Stimulated activated CD8-positive, alpha-beta memory T cell treated with anti-CD3 and anti-CD28 coated beads, Interleukin-12 subunit alpha, Interleukin-12 subunit beta, amount 100 ng/mL, for 24 hours (primary cell): Measurements from ENCODE around the gene SOCS2.
A peak's percentile ranks its signal among the peaks of the same experiment; 100 is the strongest.

ENCODE experiments used
- DNase-seq: peaks from one replicate; pipeline ENCODE4 v3.0.0-alpha.2; 2020; ENCODE audit errors: extremely low read depth

SOCS2 gene

DNA sequence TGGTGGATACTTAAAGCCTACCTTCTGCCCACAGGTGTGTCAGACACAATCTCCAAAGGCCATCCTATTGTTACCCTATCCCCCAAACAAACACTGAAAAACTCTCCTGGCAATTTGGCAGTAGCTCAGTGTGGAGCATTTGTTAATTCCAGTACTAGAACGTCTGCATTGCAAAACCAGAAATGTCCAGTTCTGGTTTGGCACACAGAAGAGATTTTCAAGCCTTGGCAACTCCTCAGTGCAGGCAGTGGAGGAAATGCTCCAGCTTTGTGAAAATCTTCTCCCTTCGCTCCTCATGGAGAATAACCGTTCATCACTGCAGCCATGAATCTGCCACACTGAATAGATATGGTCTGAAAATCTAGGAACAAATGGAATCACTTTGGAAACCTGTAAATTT lies 5.3 kb upstream of the SOCS2 start:
- no peak for DNase-seq

DNA sequence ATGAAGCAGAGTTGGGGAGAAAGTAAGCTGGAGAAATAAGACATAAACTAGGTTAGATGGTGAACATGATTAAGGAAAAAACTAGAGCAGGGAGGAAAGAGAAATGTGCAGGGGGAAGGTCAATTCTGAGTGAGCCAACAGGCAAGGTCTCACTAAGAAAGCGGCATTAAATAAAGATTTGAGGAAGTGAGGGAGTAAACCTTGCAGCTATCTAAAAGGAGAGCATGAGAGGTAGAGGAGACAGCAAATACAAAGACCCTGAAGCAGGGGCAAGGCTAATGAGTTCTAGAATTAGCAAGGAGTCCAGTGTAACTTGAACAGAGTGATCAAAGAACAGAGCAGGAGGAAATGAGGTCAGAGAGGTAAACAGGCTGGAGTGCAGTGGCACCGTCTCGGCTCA lies 4.4 kb upstream of the SOCS2 start:
- no peak for DNase-seq

DNA sequence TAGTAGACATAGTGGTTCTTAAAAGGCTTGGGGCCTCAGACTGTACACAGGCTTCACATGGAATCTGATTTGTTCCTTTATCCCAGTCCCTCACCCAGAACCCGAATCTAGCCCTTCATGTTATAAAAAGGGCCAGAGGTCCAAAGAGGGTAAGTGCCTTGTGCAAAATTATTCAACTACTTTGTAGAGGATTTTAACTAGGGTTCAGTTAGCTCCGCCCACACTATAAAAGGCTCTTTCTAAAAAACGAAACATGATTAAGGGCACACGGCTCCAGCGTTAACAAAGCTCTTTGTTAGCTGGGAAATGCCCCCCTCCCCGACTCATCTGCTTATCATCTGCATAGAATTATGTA lies 3.2 kb upstream of the SOCS2 start:
- no peak for DNase-seq

DNA sequence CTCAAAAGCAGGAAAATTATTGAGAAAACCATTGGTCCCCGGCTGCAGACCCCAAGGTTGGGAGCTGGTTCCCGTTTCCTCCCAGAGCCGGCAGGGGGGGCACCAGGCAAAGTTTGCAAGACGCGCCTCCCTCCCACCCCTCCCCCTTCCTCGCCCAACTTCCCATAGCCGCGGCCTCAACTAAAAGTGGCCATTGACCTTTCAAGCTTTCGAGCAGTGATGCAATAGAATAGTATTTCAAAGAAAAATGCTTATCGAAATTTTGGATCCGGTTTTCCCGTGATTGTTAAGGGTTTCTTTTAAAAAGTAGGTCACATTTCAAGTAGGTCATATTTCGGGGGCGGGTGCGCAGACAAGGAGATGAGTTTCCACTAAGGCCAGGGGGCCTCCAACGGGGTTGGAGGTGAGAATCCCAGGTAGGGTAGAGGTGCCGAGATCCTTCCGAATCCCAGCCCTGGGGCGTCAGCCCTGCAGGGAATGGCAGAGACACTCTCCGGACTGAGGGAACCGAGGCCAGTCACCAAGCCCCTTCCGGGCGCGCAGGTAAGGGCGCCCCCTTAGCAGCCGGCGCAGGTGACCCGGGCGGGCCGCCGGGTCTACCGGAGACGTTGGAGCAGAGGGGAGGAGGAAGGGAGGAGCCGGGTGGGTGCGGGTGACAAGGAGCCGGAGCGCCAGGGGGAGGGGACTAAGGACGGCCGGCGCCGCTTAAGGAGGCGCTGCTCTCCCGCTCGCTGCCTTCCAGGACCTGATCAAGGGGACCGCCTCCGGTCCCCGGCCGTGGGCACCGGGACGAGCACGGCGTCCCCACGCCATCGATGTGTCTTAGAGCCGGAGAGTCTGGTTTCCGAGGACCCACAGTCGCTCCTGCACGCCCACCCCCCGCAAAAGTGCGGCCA lies 2.6 kb upstream of the SOCS2 start:
- no peak for DNase-seq

DNA sequence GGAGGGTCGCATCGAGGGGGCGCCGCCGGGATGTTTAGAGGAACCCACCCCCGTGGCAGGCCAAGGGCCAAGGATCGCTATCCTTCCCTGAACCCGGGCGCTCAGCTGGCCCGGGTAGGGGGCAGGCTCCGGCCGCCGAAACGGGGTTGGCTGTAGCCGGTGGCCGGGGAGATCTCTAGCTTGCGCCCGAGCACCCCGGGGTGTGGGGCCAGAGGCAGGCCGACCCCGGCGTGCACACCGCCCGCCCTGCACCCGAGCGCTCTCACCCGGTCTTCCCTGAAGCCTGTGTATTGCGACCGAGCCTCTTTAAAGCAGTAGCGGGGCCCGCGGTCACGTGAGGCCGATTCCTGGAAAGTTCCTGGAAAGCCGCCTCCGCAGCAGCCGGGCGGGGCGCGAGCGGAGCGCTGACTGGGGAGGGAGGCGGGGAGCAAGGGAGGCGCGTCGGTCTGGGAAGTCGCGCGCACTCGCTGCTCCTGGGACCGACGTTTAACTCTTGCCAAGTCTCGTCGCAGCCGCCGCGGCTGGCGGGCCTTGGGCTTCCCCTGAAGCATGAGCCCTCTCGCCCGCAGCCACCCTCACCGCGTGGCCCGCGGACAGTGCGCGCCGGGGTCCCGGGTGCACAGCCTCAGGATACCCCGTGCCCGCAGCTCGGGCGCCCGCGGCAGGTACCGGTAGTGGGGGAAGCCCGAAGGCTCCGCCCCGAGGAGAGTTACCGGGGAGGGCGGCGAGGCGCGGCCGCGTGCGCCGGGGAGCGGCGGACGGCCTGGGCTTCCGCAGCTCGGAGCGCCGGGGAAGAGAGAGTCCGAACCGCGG lies 1.7 kb upstream of the SOCS2 start:
- DNase-seq = peak; percentile 74

DNA sequence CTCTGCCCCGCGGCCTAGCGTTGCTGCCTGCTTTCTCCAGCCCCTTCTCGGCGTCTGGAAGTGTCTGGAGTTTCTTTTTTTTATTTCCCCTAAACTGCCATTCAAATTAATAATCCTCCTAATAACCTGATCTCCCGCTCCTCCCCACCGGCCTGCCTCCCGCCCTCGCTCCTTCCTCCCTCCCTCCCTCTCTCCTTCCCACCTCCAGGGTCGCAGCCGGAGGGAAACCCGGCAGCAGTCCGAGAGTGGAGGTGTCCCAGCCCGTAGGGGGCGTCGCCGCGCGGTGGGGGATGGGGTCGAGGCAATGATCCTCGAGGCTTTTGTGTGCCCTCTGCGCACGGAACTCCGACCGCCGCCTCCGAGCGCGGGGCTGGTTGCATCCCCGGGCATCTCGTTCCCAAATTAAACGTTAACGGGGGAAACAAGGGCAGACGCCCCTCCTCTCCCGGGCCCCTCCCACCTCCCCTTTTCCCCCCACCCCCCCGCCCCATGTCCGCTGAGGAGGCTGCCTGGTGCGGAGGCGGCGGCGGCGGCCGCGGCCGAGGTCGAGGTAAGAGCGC lies 1.0 kb upstream of the SOCS2 start:
- DNase-seq = no peak

DNA sequence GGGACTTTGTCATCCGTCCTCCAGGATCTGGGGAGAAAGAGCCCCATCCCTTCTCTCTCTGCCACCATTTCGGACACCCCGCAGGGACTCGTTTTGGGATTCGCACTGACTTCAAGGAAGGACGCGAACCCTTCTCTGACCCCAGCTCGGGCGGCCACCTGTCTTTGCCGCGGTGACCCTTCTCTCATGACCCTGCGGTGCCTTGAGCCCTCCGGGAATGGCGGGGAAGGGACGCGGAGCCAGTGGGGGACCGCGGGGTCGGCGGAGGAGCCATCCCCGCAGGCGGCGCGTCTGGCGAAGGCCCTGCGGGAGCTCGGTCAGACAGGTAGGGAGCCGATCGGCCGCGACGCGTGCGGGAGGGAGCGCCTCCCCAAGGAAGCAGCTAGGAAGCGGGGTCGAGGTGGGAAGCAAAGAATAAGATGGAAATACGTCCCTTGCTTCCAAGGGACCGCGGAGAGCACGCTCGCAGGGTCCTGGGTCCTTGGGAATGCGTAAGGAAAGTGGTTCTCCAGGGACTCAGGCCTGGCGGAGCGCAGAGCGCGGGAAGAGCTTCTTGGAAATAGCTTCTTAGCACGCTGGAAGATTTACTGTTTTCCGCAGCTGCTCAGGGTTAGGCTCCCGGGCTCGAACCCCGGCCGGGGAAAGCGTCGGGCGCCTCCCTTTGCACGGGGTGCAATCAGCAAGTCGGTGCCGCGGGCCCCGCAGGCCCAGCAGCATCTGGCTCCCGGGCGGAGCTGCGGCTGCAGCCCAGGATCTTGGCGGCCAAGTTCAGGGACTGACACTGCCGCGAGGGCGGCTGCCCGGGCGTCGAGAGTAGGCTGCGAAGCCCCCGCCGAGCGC lies 457 bp downstream of the SOCS2 start:
- no peak for DNase-seq

DNA sequence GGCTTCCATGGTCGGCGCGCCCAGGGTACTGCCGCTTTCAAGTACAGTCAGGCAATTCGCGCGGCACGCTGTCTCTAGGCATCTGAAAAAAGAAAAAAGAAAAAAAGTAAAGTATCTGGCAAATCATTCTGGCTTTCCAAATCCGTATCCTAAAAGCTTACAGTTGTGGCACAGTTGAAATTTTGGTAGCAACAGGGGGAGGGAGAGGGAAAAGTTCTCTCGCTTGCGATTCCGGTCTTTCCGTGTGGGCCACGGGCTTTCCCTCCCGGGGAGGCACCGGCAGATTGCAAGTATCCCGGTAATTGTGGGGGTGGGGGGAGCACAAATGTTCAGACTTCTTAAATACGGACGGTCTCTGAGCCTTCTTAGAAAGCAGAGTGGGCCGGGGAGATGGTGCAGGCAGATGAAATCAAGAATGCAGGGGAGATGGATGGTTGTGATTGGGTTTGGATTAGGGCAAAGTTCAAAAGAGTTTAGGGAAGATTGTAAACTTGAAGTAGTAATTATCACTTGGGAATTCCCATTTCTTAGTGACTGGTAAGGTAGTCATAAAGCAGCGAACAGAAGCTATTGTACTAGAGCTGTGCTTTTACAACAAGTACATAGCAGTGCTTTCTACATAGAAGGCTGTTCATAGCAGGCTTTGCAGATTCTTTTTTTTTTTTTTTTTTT lies 1.2 kb downstream of the SOCS2 start:
- DNase-seq = no peak

DNA sequence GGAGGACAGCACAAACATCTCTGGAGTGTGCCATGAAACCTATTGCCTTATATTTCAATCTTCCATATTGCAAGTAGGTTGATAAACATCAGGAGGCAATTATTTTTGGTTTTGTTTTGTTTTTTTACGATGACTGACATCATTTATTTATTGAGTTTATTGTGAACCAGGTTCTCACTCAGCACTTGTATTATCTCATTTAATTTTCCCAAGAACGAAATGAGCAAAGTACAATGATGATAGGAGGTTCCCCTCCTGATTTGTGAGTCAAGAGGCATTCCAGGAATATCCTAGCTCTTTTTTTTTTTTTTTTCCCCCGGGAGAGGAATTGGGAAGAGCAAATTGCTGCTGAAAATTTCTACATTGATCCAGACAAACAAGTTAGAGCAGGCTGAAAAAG lies 4.7 kb downstream of the SOCS2 start:
- no peak for DNase-seq

DNA sequence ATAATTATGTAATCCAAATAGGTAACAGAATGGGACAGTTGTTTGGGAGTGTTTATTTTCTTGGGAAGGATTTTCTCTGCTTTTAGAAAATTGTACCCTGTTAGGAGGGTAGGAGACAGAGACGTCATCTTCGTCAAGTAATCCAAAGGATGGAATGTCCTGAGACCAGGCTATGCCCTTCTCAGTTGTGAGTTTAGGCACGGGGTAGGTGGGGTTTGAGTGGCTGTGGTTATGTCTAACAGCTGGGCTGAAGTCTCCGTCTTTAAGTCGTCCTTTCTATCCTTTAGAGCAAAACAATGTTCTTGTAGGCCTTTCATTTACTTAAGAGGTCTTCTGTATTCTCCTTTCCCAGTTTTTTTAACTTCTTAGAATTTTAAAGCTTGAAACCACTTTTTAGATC lies 5.7 kb downstream of the SOCS2 start:
- DNase-seq = no peak

DNA sequence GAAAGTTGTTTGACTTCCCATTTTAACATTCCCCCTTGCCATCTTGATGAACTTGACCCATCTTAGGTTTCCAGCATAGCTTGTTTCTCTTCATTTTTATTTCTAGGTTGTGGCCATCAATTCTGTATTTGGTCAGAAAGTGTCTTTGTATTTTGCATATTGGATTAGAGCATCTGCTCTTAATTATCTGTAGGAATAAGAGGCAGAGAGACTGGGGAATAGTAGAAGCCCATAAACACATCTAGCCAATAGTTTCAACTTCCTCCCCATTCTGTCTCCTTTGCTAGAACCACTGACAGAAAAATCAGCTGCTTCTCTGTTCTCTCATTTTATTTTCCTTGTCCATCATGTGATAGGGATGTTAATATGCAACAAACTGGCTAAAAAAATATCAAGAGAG lies 8.2 kb downstream of the SOCS2 start:
- DNase-seq = no peak

DNA sequence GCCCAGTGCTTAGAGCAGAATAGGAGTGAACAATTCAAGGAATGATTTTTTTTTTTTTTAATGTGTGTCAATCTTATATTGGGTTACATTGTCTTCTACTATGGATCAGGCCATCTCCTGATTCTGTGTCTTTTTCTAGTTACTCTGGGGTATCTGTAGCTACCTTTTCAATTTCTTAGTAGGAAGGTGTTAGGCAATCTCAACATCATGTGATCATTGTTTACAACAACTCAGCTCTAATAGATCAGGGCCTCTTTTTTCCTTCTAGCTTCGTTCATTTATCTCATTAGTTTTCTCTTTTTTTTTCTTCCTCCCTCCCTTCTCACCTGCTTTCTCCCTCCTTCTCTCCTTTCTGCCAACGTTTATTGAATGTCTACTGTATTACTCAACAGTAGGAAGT lies 8.9 kb downstream of the SOCS2 start:
- no peak for DNase-seq

DNA sequence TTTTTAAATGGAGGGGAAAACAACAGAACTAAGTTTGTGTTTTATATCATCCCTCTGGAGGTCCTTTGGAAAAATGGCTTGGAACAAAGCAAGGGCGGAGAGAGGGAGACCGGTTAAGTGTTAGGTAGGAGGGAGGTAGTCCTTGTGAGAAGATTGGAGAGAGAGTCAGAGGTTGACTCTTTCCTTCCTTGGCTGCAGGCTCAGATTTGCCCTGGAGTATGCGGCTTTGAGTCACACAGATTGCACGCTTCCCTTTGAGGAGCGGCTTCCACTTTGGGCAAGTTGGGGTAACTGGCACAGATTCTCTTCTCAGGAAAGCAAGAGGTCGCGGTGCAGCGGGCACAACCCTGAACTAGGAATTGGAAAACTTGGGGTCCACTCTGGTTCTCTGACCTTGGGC lies 9.9 kb downstream of the SOCS2 start:
- DNase-seq = no peak

DNA sequence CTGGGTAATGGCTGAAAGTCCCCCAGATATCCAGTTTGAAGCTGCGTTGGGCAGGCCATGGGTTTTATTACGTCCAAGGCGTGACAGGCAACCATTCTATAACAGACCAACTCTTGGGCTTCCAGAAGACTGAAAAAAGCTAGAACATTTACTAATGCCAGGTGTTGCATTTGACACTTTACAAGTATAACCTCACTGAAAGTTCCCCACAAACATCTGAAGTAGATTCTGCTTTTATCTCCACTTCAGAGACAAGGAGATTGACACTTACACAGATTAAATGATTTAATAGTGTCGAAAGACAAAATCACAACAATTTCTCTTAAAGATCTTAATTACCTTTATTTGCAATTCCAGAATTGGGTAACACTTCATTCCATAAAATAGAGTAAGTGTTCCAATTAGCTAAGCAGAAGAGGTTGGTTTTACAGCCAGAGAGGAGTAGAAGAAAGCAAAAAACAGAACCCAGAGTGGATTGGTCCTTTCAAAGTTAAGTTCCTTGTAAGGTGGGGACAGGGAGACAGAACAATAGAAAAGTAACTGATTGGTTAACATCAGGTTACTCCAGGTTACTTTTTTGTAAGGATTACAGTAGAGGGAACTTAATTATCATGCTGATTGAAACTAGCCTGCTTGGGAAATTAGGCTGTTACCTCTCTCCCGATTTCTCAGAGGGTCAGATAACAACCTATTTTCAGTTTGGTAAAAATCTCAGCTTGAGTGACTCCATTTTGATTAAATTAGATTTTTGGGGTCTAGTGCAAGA lies 11.3 kb downstream of the SOCS2 start:
- DNase-seq = no peak

DNA sequence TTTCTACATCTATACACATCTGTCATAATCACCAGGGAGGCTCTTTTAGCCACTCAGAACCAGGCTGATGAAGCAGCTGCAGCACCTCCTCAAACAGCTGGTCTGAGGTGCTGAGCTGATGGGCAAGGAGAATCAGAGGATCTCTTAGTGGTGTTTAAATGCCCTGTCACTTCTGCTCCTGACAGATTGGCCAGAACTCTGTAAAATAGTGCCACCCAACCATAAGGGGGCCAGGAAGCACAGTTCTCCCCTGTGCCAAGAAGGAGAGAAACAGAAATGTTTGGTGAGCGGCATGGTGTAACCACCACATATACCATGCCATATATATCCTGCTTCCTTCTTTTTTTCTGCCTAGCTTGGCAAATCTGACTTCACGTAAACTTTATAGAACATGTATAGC lies 12.8 kb downstream of the SOCS2 start:
- DNase-seq = no peak

DNA sequence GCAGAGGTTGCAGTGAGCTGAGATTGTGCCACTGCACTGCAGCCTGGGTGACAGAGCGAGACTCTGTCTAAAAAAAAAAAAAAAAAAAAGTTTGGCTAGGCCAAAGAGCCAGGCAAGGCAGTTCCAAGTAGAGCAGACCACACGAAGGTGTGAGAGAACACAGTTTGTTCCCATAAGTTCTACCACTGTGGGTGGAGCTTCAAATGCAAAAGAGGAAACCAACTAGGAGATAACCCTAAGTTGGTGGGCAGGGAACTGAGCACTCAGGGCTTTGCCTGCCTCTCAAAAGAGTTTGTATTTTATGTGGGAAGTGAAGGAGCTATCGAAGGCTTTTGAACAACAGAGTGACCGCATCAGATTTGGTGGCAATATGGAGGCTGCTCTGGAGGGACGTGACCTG lies 15.1 kb downstream of the SOCS2 start:
- DNase-seq = no peak

DNA sequence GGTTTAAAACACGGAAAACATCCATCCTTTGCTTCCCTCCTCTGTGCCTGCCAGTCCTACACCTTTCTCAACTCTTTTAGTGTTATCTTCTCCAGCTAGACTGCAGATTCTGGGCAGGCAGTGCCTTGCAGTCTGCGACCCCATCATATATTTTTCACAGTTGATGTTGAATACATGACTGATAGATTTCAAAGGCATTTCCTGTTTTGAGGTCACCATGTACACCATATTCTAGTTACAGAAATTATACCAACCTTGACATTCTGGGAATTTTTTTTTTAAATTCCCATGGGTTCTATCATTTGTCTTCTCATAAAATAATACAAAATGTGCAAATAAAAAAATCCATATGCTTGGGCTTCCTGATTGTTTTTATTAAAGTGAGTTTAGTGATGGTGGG lies 16.6 kb downstream of the SOCS2 start:
- DNase-seq = no peak

DNA sequence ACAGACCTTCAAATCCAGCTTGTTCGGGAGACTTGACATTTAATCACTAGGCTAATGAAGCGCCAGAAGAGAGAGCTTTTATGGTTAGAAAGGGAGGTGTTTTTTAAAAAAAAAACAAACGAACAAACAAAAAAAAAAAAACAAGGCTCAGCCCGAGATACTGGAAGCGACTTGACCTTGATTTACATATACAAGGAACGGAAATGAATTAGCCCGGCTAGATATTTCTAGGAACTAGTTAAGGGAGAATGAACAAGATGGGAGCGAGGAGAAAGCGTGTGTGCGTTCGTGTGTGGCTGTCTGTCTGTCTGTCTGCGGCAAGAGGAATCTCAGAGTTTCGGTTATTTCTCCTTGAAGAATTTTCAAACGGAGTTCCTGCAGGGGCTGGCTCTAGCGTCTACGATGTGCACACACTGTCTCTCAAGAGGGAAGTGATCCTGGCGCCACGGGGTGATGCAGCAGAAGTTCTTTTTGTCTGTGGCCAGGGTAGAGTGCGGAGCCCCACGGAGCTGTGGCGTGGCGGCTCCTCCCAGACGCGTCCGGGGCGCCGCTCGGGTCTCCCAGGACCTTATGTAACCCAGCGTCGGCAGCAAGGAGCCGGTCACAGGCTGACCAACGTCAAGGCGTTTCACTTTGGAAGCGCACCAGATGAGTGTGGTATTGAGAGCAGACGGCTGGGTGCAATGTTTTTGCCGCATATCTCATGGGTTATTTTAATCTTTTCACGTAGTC lies 18.8 kb downstream of the SOCS2 start:
- no peak for DNase-seq

DNA sequence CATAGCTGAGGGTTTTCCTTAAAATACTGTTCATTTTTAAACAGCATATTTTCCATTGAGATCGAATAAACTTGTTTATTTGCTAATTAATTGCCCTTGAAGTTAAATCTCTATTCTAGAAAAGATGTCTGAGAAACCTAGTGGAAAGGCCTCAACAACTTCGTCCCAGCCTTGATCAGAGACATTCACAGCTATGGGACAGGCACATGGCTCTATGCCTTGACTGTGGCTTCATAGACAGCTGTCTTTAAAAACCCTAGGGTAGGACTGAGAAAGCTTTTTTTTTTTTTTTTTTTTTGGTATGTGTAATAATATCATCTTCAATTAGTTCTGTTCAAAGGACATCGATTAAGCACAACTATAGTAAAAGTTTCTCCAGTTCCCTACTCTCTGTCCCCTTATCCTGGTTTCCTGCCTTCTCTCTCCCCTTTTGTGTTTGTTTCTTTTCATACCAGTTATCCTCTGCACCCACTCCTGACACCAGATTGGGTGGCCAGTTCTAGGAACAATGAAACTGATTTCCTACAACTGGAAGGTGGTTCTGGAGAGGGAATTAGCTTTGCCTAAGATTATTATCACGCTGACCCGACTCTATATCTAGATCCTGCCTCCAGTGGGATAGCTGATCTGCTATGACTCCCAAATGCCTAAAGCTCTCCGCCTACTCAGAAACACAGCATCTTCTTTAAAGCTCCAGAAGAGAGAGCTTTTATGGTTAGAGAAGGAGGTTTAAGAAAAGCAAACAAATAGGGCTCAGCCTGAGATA lies 20.3 kb downstream of the SOCS2 start:
- DNase-seq = no peak
